HG03280 (cell line): ENCODE data around the gene TMEM235.
"Not testable (repeated sequence)": the region's sequence is repeated elsewhere in the genome, so short reads cannot be mapped to it uniquely, and the experiment has no call there.

ENCODE experiments used
- ATAC-seq: cut with Tn5 transposase; IDR thresholded peaks from one replicate; pipeline ENCODE4 v1.9.1; 2021; ENCODE audit warnings: mild to moderate bottlenecking, moderate library complexity; ENCODE audit not compliant: unreplicated experiment

Gene TMEM235

DNA sequence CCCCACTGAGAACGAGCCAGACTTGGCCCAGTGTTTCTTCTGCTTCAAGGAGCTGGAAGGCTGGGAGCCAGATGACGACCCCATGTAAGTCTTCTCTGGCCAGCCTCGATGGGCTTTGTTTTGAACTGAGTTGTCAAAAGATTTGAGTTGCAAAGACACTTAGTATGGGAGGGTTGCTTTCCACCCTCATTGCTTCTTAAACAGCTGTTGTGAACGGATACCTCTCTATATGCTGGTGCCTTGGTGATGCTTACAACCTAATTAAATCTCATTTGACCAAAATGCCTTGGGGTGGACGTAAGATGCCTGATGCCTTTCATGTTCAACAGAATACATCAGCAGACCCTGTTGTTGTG, 16.7 kb upstream of the TMEM235 start:
- ATAC-seq = no peak

DNA sequence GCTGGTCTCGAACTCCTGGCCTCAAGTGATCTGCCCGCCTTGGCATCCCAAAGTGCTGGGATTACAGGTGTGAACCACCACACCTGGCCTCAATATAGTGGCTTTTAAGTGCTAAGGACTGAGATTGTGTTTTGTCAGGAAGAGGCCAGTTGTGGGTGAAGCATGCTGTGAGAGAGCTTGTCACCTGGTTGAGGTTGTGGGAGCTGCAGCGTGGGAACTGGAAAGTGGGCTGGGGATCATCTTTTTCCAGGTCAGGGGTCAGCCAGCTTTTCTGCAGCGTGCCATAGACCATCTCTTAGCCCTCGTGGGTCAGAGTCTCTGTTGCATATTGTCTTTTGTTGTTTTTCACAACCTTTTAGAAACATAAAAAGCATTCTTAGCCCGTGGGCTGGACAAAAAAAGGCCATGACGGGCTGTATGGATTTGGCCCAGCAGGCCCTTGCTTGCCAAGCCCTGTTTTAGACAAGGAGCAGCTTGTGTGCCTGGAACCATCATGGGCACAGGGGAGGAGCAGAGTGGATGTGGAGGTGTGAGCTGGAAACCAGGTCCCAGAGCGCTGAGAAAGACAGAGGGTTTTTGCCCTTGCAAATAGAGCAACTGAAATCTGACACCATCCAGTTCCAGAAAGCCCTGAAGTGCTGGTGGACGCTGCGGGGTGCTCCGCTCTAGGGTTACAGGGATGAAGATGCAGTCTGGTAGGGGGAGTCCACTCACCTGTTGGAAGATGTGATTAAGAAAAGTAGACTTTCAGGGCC, 11.9 kb upstream of the TMEM235 start:
- no peak for ATAC-seq

- ATAC-seq = no peak
Measured at GRCh38 chr17:78223061-78223460, 8.4 kb upstream of the TMEM235 start.

DNA sequence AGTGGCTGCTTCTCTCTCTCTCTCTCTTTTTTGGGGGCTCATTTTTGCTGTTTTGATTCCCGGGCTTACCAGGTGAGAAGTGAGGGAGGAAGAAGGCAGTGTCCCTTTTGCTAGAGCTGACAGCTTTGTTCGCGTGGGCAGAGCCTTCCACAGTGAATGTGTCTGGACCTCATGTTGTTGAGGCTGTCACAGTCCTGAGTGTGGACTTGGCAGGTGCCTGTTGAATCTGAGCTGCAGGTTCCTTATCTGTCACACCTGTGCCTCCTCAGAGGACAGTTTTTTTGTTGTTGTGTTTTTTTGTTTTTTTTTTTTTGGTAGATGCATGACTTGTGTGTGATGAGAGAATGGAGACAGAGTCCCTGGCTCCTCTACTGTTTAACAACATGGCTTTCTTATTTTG, 7.7 kb upstream of the TMEM235 start:
- ATAC-seq = no peak

GRCh38 chr17:78224231-78225087, 7.0 kb upstream of the TMEM235 start:
- no peak for ATAC-seq

DNA sequence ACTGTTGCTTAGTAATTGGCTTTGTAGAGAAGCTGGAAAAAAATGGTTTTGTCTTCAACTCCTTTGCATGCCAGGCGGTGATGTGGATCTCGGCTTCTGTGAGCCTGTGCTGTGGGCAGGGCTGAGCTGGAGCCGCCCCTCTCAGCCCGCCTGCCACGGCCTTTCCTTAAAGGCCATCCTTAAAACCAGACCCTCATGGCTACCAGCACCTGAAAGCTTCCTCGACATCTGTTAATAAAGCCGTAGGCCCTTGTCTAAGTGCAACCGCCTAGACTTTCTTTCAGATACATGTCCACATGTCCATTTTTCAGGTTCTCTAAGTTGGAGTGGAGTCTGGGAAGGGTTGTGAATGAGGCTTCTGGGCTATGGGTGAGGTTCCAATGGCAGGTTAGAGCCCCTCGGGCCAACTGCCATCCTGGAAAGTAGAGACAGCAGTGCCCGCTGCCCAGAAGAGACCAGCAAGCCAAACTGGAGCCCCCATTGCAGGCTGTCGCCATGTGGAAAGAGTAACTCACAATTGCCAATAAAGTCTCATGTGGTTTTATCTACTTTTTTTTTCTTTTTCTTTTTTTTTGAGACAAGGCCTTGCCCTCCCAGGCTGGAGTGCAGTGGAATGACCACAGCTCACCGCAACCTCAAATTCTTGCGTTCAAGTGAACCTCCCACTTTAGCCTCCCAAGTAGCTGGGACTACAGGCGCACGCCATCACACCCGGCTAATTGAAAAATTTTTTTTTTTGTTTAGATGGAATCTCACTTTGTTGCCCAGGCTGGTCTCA, 6.2 kb upstream of the TMEM235 start:
- no peak for ATAC-seq

- no peak for ATAC-seq
Measured at GRCh38 chr17:78226055-78226758, 5.2 kb upstream of the TMEM235 start.

DNA sequence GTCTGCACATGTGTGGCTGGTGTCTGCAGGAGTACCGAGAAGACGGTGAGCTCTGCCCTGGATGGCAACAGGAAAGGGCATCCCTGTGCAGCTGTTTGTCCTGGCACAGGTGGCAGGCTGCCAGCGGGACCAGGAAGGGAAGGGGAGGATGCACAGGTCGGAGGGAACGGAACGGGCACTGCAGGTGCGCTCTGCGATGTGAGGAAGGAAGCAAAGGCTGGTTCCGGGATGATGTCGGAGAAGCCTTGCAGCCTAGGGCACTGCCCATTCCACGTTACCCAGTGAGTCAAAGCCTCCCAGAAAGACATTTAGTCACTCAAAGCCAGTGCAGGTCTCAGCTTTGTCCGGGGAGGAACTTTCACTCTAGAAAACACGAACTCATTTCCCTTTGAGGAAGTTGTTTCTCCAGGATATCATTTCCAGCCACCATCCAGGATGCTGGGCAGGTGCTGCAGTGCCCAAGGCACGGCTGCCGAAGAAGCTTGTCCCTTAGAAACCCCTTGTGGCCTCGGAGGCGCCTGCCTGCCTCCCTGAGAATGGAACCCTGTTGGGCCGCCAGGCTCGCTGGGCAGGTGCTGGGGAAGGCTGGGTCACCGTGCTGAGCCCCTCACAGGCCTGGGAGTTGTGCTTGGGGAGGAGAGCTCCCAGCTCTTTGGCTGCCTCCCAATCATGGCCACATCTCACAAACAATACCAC, 4.5 kb upstream of the TMEM235 start:
- no peak for ATAC-seq

GRCh38 chr17:78227455-78227916, 3.9 kb upstream of the TMEM235 start:
- ATAC-seq = no peak

DNA sequence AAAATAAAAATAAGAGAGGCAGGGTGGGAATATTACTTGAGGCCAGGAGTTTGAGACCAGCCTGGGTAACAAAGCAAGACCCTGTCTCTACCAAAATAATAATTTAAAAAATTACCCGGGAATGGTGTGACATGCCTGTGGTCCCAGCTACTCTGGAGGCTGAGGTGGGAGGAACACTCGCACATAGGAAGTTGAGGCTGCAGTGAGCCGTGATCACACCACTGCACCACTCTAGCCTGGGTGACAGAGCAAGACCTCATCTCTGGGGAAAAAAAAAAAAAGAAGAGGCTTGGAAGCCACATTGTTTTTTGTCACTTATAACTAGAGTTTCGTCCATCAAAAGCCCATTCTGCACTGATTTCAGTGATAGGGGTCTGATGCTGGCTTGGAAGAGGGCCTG, 3.3 kb upstream of the TMEM235 start:
- ATAC-seq = no peak

DNA sequence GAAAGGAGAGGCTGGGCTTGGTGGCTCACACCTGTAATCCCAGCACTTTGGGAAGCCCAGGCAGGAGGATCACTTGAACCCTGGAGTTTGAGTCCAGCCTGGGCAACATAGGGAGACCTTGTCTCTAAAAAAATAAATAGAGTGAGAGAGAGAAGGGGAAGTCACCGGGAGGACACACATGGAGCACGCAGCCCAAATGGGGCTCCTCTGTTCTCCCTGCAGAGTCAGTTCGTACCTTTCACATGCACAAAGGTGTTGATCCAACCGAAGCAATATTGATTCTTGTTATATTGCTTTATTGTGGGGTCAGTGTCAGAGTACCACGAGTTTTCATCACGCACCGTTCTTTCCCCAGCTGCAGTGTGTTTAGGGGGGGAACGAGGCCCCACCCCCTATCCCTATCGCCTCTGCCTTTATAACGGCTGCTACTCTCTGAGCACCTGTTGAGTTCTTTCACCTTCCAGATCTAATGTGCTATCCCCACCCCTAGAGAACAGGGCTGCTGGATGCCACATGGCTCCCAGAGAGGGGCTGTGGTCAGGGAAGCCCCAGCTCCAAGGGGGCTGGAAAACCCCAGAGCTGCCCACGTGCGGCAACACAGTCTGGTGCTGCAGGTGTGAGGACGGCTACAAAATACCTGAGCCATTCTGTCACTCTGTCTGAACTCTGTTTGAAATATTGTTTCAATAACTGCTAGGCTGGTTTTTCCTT, 1.0 kb upstream of the TMEM235 start:
- no peak for ATAC-seq

GRCh38 chr17:78231991-78232858, 794 bp downstream of the TMEM235 start:
- ATAC-seq = no peak

GRCh38 chr17:78232859-78233173, 1.4 kb downstream of the TMEM235 start:
- ATAC-seq = no peak

GRCh38 chr17:78233678-78234077, 2.2 kb downstream of the TMEM235 start:
- no peak for ATAC-seq

- ATAC-seq = no peak
Measured at GRCh38 chr17:78234261-78234865, 2.9 kb downstream of the TMEM235 start.

DNA sequence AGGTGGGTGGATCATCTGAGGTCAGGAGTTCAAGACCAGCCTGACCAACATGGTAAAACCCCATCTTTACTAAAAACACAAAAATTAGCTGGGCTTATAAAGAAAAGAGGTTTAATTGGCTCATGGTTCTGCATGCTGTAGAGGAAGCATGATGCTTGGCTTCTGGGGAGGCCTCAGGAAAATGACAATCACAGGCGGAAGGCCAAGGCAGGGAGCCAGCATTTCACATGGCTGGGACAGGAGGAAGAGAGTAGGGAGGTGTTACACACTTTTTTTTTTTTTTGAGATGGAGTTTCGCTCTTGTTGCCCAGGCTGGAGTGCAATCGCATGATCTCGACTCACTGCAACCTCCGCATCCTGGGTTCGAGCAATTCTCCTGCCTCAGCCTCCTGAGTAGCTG, 3.6 kb downstream of the TMEM235 start:
- not testable (repeated sequence) for ATAC-seq

GRCh38 chr17:78235885-78236284, 4.5 kb downstream of the TMEM235 start:
- ATAC-seq = no peak

- ATAC-seq = no peak
Measured at GRCh38 chr17:78236362-78237127, 5.1 kb downstream of the TMEM235 start.
